Stimulated activated CD4-positive, alpha-beta T cell treated with anti-CD3 and anti-CD28 coated beads, Interleukin-15, amount 100 ng/mL, for 1 hour (primary cell): ENCODE results near the gene PSMD3.

ENCODE experiments used
- DNase-seq, 2 donors: peaks; one replicate each; pipeline ENCODE4 v3.0.0-alpha.2; 2020; ENCODE audit warnings: low read depth in 1 of 2, low spot score in 1 of 2

PSMD3 gene

DNA sequence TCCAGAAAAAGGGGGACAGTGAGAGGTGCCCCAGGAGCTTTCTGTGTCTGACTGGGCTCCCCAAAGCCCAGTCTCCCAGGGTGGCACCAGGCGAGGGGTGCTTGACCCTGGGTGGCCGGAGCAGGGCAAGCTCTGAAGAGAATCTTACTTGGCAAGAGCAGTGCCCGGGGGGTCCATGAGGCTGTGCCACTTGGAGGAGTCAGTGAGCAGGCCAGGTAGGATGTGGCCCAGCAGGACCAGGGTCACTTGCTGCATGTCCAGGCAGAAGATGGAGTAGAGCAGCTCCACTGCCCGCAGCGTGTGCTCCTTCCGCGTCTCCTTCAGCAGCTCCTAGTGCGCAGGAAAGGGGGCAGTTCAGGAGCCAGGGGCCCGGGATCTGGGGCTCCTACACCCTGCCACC is 41.9 kb downstream of the PSMD3 start:
- DNase-seq, result no peak

DNA sequence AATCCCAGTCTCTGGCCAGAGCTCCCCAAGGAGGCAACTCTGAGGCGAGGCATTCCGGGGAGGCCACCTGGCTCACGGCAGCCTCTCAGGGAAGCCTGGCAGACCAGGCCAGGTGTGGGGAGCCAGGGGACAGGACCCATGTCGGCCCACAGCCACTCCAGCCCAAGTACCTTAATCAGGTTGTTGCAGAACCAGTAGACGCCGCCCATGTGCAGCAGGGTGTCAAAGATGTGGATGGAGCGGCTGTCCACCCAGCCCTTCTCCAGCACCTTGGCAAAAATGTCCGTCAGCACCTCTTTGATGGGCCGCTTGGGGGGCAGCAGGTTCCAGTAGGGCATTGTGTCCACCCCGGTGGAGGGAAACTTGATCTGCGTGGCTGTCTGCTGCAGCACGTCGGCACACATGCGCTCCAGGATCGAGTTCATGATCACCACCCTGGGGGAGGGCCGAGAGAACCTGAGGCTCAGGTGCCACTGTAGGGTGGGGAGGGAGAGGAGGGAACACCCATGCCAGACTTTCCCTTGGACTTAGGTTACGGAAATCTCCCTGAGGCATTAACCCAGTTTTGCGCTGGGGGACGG is 42.4 kb downstream of the PSMD3 start:
- no peak for DNase-seq

GRCh38 chr17:40023590-40024292 is 43.1 kb downstream of the PSMD3 start:
- DNase-seq, result no peak

DNA sequence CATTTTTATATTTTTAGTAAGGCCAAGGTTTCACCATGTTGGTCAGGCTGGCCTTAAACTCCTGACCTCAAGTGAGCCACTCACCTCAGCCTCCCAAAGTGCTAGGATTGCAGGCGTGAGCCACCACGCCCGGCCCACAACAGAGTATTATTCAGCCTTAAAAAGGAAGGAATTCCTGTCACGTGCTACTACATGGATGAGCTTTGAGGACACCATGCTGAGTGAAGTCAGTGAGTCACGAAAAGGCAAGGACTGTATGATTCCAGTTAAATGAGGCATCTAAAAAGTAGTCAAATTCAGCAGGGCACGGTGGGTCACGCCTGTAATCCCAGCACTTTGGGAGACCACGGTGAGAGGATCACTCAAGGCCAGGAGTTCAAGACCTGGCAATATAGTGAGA is 44.3 kb downstream of the PSMD3 start:
- DNase-seq, result no peak

DNA sequence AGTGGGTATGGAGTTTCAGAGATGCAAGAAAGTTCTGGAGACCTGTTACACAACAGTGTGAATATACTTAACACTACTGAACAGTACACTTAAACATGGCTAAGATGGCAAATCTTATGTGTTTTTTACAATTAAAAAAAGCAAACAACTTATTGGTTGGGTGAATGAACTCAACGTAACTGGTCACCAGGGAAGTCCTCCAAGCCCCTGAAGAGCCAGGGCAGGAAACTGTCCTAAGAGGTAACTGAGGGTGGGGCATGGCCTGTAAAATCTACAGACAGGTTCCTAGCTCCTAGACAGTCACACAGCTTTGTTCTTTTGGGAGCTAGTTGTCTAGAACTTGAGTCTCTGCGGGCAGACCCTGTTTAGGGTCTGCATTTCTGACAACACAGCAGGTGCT is 45.0 kb downstream of the PSMD3 start:
- no peak for DNase-seq

DNA sequence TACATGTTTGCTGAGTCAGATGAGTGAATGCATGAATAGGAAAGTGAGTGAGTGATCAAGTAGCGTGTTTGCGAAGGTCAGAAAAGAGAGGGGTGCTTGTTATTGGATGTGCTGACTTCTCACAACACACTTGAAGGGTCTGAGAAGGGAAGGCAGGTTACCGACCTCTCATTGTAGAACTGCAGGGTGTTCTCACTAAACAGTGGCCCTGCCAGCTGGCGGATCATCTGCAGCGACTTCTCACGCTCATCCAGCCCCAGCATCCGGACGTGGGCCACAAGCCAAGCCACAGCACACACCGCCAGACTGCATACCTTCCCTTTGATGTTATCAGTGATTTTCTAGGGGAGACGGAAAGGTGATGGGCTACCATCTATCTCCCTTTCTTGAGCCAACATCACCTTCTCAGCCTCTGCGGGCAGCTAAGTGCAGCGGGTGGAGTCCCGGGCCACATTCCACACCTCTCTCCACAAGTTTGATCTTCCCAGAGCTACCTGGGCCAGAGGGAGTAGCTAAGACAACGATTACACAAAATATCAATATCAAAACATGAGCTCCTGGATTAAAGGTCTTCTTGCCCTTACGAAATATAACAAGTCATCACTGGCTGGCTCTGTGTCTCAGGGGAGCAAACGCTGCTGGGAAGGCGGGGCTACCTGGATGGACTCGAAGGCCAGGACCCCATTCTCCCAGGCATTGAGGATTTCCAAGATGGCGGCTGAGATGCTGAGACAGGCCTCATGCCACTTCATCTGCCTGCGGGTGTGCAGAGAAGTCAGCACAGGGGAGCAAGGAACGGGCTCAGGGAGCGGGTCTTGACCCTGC is 45.6 kb downstream of the PSMD3 start:
- DNase-seq, result no peak

DNA sequence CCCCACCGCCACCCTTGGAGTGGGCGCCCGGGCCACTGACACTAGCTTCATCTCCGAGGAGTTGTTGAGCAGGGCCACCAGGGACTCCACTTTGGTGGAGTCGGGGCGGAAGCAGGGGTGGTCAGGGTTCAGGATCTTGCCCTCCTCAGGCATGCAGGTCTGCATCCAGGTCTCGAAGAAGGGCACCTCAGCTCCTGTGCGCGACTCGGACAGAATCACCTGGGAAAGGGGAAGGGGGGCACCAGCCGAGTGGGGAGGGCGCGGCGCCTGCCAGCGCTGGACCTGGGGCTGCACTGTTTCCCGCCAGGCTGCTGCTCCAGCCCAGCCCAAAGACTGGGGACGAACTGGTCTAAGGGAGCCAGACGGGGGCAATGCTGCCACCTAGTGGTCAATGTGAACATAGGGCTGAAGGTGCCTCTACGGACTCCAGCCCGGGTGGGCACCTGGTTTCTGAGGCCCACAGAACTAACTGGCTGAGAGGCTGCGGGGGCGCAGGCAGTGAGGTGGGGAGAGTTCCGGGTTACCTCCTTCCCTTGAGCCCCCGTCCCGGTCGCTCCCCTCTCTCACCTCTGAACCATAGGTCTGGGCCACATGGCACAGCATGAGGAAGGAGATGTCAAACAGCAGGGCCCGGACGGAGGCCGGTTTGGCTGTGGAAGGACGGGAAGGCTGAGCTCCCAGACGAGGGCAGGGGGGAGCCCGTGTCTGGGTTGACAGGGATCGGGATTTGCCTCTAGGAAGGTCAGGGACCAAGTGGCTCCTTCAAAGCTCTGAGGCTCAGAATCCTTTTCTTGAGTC is 46.4 kb downstream of the PSMD3 start:
- DNase-seq, result peak; percentile 48 to 49

DNA sequence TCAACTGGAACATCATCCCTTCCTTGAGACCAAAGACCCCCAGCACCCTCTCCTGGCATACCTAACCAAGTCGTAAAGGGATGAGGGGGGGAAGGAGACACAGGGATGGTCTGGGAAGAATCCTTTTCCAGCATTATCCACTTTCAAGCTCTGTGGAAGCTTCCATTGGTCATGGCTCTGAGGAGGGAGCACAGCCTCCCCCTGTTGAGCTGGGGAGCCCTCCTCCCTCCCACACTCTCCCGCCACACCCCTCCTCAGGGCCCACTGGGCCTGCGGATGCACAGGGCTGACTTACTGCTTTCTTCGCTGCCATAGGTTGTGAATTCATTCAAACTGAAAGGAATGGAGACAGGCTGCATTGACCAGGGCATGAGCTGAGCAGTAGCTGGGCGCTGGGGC is 47.0 kb downstream of the PSMD3 start:
- DNase-seq, result no peak

DNA sequence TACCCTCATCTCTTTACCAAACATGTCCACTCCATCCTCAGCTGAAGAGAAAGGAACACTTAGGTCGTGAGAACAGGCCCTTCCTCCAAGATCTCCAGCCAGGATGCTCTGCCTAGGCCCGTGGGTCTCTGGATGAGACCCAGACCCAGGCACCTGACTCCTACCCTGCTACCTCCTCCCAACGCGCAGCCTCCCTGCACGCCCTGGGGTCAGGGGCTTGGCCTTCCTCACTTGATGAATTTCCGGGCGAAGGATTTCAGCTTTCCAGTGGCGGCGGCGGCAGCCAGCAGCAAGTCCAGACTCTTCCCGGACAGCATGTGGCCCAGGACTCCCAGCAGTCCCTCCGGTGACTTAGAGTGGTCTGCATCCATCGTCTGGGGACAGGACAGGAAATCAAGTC is 48.0 kb downstream of the PSMD3 start:
- no peak for DNase-seq

DNA sequence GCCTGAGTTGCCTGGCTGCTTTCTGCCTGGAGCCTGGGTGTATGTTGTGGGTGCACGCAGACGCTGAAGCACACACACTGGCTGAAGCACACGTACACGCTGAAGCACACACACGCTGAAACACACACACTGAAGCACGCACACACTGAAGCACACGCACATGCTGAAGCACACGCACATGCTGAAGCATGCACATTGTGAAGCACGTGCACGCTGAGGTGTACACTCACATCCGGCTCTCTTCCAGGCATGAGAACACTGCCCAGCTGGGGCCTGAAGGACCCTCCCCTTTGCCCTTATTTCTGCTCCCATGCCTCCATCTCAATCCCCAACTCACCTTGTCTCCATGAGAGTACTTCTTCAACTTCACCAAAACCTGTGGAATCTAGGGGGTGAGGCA is 51.1 kb downstream of the PSMD3 start:
- no peak for DNase-seq

DNA sequence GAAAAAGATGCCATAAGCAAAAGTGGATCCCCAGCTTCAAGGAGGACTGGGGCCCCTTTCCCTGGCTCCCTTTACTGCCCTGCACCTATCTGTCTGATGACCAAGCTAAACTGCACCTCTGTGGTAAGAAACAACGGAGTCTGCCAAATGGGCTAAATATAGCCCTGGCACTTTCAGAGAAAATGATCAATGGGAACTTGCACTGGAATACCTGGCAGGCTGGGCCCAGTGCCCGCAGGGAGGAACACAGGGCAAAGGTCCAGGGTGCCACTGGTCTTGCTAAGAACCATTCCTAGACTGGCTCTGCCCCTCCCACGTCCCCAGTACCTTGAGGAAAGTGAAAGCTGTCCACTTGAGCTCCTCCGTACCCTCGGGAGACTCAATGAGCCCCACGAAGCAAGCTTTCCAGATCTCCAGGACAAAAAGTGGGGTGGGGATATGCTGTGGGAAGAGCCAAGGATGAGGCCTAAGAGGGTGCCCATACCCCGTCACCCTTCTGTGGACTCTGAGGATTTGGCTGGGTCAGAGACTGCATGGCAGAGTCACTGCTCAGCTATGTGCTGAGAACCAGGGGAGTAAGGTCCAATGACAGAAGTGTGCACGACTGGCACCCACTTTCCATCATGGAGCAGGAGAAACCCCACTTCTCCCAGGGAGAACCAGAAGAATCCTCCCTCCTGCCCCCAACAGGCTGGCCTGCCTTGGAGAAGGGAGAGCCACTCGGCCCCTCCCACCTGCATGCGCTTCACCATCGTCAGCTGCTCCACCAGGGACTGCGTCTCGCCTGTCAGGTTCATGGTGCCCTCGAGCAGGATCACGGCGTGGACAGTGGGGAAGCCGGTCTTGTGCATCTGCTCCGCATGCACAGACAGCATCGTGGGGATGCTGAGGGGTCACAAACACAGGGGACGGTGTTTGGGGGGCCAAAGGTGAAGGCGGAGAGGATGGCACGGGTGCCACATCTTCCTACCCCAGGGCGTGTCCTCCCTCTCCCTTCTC is 52.0 kb downstream of the PSMD3 start:
- DNase-seq, result no peak

DNA sequence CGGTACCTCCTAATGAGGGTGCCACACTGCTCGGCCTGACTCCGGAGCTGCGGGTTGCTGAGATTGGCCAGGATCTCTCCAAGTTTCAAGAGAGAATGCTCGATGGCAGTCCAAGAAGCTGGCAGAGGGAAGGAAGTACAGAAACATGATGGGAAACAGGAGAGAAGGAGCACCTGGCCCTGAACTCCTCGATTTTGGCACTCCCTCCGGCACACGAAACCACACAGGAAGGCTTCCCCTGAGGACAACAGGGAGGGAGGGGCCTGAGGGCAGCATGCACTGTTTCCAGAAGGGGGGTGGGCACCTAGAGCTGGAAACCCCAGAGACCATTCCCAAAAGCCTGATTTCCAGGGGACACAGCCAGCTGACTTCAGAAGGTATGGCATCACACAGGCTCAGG is 52.7 kb downstream of the PSMD3 start:
- no peak for DNase-seq

DNA sequence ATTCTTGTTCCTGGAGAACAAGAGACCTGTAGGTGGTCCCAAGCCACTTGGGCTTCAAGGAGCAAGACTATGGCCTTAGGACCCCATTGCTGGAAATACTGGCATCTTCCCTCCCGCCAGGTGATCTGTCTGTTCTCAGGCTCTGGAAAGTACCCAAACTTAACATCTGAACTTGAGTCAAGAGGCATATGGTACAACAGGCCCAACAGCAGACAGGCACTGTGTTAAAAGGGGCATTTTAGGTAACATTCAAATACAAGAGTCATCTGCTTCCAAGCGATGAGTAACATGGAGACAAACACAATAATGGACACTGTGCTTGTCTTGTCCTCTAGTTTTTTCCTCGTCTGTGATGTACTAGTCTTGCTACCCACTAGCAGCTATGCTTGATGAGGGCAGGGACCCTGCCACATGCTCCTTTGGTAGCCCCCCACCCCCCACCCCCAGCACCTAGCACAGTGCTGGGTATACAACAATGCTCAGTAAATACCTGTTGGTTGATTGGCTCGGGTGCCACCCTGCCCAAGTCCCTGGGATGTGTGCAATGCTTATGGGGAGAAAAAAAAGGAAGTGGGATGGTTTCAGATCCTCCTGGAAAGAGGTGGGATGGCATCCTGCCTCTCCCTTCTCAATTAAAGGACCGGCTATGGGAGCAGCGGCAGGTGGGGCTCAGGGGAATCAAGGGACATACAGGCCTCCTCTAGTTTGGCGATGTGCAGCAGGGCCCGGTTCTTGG is 54.0 kb downstream of the PSMD3 start:
- no peak for DNase-seq

GRCh38 chr17:40035162-40035559 is 54.6 kb downstream of the PSMD3 start:
- no peak for DNase-seq

DNA sequence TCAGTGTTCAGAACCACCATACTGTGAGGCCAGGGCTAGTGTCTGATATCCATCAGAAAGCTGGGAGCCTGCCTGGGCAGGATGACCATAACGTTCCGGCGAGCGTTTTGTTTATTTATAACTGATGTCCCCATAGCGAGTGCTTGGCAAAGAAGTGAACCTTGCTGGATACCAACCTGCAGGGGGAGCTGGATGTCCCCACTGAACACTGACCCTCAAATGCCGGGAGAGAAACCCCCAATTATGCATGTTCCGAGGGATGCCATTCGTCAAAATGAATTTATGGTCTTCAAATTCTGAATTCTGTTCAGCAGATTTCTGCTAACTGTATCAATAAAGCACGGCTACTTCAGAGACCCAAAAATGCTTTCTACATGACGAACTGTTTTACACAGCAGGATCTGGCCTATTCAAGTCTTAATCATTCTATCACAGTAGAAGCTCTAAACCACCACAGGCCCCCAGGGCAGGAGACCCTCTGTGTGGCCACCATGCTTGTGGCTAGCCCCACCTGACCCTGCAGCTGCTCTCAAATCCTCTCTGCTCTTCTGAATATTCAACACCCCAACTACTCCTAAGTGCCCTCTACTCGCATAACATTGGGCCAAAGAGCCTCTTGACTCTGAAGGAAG is 58.4 kb downstream of the PSMD3 start:
- DNase-seq, result no peak

DNA sequence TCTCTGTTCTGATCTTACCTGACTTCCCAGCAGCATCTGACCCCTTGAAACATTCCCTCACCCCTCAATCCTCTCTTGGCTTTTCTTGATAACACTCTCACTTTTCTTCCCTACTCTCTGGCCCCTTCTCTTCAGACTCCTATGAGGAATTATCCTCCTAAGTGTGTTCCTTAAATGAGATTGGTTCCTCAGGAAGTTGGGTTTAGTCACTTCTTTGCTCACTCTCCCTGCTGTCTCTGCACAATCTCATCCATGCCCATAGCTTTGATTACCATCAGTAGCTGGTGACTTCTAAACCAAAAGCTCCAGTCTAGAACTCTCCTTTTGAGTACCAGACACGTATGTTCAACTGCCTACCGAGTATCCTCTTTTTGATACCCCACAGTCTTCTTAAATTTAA is 60.6 kb downstream of the PSMD3 start:
- DNase-seq, result no peak
